ENCODE results near the gene E4F1. TPM values are rescaled to one million over a fixed set of nuclear protein-coding genes. Genes with fewer than 3 reads are reported as not detected.

The E4F1 gene
- total and polyA plus RNA-seq, 9 of the 15 experiments (the other 6 are each of a cell fraction or from before 2014, with no cell fraction given): 0.48 to 94.9 (median 20.4) TPM

DNA sequence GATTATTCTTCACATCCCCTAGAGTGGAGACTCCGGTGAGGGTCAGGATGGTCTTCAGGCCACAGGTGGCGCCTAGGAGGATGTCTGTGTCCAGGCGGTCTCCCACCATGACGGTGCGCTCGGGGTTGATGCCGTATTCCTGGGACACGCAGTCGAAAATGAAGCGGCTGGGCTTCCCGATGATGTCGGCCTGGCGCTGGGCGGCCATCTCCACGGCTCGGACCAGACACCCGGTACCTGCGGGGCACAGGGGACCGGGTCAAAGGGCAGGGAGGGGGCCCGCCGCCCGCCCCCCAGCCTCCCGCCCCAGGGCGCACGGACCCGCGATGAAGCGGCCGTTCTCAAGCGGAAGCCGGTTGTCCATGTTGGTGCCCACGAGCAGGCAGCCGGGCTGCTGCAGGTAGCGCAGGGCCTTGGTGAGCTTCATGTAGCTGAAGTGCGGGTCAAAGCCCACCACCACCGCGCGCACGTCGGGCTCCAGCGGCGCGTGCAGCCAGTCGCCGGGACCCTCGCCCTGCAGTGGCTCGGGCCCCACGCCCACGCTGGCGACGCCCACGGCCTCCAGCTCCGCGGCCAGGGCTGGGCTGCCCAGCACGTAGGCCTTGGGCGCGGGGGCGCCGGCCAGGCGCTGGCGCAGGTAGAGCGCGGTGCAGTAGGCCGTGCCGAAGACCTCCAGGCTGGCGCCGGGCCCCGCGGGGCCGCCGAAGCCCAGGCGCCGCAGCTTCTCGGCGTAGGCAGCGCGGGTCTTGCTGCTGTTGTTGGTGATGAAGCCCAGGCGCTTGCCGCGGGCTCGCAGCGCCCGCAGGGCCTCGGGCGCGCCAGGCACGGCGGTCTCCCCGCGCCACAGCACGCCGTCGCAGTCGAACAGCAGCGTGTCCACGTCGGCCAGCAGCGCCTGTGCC is 9.3 kb upstream of the E4F1 start (continued):
- TF ChIP-seq SMC3 (conservative IDR thresholded peaks at IDR 0.05; ENCODE audit: insufficient read depth, low read depth, low read length): no peak
- TF ChIP-seq, protein P1, sequence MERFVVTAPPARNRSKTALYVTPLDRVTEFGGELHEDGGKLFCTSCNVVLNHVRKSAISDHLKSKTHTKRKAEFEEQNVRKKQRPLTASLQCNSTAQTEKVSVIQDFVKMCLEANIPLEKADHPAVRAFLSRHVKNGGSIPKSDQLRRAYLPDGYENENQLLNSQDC (CRISPR knock-in tag; IDR thresholded peaks at IDR 0.05): no peak
- TF ChIP-seq PRPF4 (IDR thresholded peaks at IDR 0.05; ENCODE audit: insufficient read depth, low read depth, low read length, poor library complexity, severe bottlenecking): peak; percentile 9
- 0 out of 2 replicates have a peak, but pooled peaks have one; percentile 65 for TF ChIP-seq ZNF431 (CRISPR knock-in tag; IDR thresholded peaks at IDR 0.05)
- TF ChIP-seq HMG20B (CRISPR knock-in tag; IDR thresholded peaks at IDR 0.05): no peak
- no peak for TF ChIP-seq RBM17 (IDR thresholded peaks at IDR 0.05; ENCODE audit: borderline replicate concordance, low read depth, low read length)
- no peak for TF ChIP-seq ZNF75A (CRISPR knock-in tag; IDR thresholded peaks at IDR 0.05)
- peak; percentile 15; the same call in 1 of the 2 replicates for TF ChIP-seq NFE2 (IDR thresholded peaks at IDR 0.05; ENCODE audit: low read depth)
- no peak for TF ChIP-seq ZNF232 (CRISPR knock-in tag; IDR thresholded peaks at IDR 0.05)
- no peak for TF ChIP-seq ZNF124 (CRISPR knock-in tag; IDR thresholded peaks at IDR 0.05)
- TF ChIP-seq, protein P2, sequence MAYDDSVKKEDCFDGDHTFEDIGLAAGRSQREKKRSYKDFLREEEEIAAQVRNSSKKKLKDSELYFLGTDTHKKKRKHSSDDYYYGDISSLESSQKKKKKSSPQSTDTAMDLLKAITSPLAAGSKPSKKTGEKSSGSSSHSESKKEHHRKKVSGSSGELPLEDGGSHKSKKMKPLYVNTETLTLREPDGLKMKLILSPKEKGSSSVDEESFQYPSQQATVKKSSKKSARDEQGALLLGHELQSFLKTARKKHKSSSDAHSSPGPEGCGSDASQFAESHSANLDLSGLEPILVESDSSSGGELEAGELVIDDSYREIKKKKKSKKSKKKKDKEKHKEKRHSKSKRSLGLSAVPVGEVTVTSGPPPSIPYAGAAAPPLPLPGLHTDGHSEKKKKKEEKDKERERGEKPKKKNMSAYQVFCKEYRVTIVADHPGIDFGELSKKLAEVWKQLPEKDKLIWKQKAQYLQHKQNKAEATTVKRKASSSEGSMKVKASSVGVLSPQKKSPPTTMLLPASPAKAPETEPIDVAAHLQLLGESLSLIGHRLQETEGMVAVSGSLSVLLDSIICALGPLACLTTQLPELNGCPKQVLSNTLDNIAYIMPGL (CRISPR knock-in tag; IDR thresholded peaks at IDR 0.05): no peak
- TF ChIP-seq, protein P3, sequence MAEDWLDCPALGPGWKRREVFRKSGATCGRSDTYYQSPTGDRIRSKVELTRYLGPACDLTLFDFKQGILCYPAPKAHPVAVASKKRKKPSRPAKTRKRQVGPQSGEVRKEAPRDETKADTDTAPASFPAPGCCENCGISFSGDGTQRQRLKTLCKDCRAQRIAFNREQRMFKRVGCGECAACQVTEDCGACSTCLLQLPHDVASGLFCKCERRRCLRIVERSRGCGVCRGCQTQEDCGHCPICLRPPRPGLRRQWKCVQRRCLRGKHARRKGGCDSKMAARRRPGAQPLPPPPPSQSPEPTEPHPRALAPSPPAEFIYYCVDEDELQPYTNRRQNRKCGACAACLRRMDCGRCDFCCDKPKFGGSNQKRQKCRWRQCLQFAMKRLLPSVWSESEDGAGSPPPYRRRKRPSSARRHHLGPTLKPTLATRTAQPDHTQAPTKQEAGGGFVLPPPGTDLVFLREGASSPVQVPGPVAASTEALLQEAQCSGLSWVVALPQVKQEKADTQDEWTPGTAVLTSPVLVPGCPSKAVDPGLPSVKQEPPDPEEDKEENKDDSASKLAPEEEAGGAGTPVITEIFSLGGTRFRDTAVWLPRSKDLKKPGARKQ (CRISPR knock-in tag; IDR thresholded peaks at IDR 0.05): no peak
- TF ChIP-seq WHSC1 (IDR thresholded peaks at IDR 0.05; ENCODE audit: low read length): no peak
- no peak for TF ChIP-seq ZBTB17 (CRISPR knock-in tag; IDR thresholded peaks at IDR 0.05)
- TF ChIP-seq SIN3B (IDR thresholded peaks at IDR 0.05; ENCODE audit: low read depth): peak; percentile 77; the same call in 1 of the 2 replicates
- TF ChIP-seq ZBTB7A (IDR thresholded peaks at IDR 0.05; ENCODE audit: borderline replicate concordance, control insufficient read depth, low read depth, low read length): peak; percentile 49; the same call in 1 of the 2 replicates
- no peak for TF ChIP-seq KDM5B (IDR thresholded peaks at IDR 0.05; ENCODE audit: insufficient replicate concordance, low read depth, low read length)
- TF ChIP-seq, protein P4, sequence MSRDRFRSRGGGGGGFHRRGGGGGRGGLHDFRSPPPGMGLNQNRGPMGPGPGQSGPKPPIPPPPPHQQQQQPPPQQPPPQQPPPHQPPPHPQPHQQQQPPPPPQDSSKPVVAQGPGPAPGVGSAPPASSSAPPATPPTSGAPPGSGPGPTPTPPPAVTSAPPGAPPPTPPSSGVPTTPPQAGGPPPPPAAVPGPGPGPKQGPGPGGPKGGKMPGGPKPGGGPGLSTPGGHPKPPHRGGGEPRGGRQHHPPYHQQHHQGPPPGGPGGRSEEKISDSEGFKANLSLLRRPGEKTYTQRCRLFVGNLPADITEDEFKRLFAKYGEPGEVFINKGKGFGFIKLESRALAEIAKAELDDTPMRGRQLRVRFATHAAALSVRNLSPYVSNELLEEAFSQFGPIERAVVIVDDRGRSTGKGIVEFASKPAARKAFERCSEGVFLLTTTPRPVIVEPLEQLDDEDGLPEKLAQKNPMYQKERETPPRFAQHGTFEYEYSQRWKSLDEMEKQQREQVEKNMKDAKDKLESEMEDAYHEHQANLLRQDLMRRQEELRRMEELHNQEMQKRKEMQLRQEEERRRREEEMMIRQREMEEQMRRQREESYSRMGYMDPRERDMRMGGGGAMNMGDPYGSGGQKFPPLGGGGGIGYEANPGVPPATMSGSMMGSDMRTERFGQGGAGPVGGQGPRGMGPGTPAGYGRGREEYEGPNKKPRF (IDR thresholded peaks at IDR 0.05; ENCODE audit: low read depth, low read length): no peak
- TF ChIP-seq RCOR1 (IDR thresholded peaks at IDR 0.05; ENCODE audit: borderline replicate concordance in 1 of 2, low read depth in 2 of 2, low read length in 2 of 2): 0 out of 4 replicates have a peak, but pooled peaks of 1 of the 2 experiments have one; percentile 12
- no peak for TF ChIP-seq U2AF1 (optimal IDR thresholded peaks at IDR 0.05; ENCODE audit: low read depth, low read length)
- no peak for TF ChIP-seq KLF13 (tag; IDR thresholded peaks at IDR 0.05; ENCODE audit: borderline replicate concordance, low read depth)

Data from K562 (cell line).